Measurements from ENCODE around the gene FXYD6. TPM values are rescaled to one million over a fixed set of nuclear protein-coding genes. Genes with fewer than 3 reads are reported as not detected.

The FXYD6 gene
- total RNA-seq, 1 experiment from 2014 or later, result 12.2 TPM

DNA sequence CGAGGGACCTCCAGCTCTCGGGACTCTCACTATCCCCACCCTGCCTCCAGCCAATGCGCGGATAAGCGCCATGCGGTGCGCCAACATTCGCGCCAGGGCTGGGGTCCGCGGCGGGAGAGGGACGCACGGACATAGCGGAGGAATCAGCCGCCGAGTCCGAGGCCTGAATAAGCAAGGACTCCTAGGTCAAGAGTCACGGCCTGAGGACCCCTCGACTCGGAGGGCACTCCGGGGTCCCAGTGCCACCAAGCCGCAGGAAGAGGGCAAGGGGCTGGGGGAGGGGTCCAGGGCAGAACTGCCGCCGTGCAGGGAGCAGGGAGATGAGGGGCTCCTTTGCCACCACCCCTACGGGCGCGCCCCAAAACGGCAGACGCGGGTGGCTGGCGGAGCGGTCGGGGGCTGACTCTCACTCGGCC is 80.0 kb downstream of the FXYD6 start:
- DNase-seq (ENCODE audit: low spot score), result no peak
- Histone ChIP-seq H3K4me1 (ENCODE audit: insufficient read depth, low read length, poor library complexity, severe bottlenecking) (peaks cover 3% of the 10 kb centered on the region), H3K27me3 (replicated peaks; ENCODE audit: insufficient read depth, low read depth, low read length, poor library complexity) (peaks cover 80% of the 10 kb centered on the region), H3K36me3 (ENCODE audit: insufficient read depth, low read length, poor library complexity, severe bottlenecking) (no peaks in the 10 kb centered on the region), H3K4me3 (ENCODE audit: low read depth, low read length, poor library complexity, severe bottlenecking) (peak overlapping the region; percentile 28), H3K27ac (ENCODE audit: low read depth, low read length, poor library complexity, severe bottlenecking) (no peak overlapping the region), H3K9me3 (ENCODE audit: low read depth, low read length, poor library complexity, severe bottlenecking) (no peaks in the 10 kb centered on the region)
- peak; percentile 73 for TF ChIP-seq EZH2 (IDR thresholded peaks at IDR 0.05; ENCODE audit: borderline replicate concordance, low read depth, low read length, poor library complexity, severe bottlenecking)
- TF ChIP-seq, protein P1, sequence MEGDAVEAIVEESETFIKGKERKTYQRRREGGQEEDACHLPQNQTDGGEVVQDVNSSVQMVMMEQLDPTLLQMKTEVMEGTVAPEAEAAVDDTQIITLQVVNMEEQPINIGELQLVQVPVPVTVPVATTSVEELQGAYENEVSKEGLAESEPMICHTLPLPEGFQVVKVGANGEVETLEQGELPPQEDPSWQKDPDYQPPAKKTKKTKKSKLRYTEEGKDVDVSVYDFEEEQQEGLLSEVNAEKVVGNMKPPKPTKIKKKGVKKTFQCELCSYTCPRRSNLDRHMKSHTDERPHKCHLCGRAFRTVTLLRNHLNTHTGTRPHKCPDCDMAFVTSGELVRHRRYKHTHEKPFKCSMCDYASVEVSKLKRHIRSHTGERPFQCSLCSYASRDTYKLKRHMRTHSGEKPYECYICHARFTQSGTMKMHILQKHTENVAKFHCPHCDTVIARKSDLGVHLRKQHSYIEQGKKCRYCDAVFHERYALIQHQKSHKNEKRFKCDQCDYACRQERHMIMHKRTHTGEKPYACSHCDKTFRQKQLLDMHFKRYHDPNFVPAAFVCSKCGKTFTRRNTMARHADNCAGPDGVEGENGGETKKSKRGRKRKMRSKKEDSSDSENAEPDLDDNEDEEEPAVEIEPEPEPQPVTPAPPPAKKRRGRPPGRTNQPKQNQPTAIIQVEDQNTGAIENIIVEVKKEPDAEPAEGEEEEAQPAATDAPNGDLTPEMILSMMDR (conservative IDR thresholded peaks at IDR 0.05; ENCODE audit: low read depth, low read length), result no peak
- POLR2A ChIA-PET (ENCODE audit: low non-redundant PET), result no interaction called here
- BruUV-seq (replicated peaks), result no TSS peak
- CTCF ChIA-PET, result interaction anchor here (0.5 kb wide), 1 partner anchor 46 kb away, joined by 3 read pairs; no protein-coding TSS in a partner anchor
- intact Hi-C loops (cut with micrococcal nuclease; ENCODE audit: unreplicated experiment), result no loop called here

DNA sequence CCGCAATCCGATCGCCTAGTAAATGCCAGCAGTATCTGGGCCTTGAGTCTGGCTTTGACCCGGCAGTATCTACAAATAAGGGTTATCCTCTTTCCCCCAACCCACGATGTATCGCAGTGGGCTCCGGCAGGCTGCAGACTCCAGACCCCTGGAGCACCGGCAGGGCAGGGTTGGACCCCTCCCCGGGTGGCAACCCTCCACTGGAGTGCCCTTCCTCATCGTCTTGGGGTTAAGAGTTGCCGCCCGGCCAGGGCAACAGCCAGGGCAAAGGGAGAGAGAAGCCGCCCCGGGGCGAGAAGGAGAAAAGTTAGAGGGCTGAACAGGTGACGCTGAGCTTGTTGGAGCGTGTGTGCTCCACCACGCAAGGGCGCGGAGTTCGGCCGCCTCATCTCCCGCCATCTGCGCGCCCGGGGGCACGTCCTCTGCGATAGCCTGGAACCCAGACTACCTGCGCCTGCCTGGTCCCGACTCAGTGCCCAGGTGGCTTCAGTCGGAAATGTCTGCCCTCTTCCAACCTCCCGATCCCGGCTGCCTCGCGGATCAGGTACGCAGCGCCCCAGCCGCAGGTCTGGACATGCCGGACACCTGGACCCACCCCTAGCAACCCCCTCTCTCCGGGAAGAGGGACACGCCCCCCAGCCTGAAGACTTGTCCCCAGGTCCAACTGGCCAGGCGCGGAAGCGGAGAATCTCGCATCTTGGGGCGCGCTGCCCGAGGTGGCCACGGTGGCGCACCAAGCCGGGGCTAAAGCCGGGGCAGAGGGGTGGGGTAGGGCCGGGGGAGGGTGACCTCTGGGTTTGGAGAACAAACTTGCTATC is 80.6 kb downstream of the FXYD6 start:
- TF ChIP-seq EZH2 (IDR thresholded peaks at IDR 0.05; ENCODE audit: borderline replicate concordance, low read depth, low read length, poor library complexity, severe bottlenecking), result peak; percentile 92
- TF ChIP-seq, protein P1 (conservative IDR thresholded peaks at IDR 0.05; ENCODE audit: low read depth, low read length), result no peak
- no peak for DNase-seq (ENCODE audit: low spot score)
- H3K4me1 ChIP-seq (ENCODE audit: insufficient read depth, low read length, poor library complexity, severe bottlenecking), result peaks cover 3% of the 10 kb centered on the region
- no peak overlapping the region for H3K27ac ChIP-seq (ENCODE audit: low read depth, low read length, poor library complexity, severe bottlenecking)
- intact Hi-C loops (cut with micrococcal nuclease; ENCODE audit: unreplicated experiment), result no loop called here
- ChIA-PET CTCF (interaction anchor here (0.5 kb wide), 1 partner anchor 47 kb away, joined by 3 read pairs; no protein-coding TSS in a partner anchor), POLR2A (ENCODE audit: low non-redundant PET) (no interaction called here)
- BruUV-seq (replicated peaks), result no TSS peak
- no peaks in the 10 kb centered on the region for H3K9me3 ChIP-seq (ENCODE audit: low read depth, low read length, poor library complexity, severe bottlenecking)
- H3K36me3 ChIP-seq (ENCODE audit: insufficient read depth, low read length, poor library complexity, severe bottlenecking), result no peaks in the 10 kb centered on the region
- peaks cover 76% of the 10 kb centered on the region for H3K27me3 ChIP-seq (replicated peaks; ENCODE audit: insufficient read depth, low read depth, low read length, poor library complexity)
- H3K4me3 ChIP-seq (ENCODE audit: low read depth, low read length, poor library complexity, severe bottlenecking), result peak overlapping the region; percentile 28

DNA sequence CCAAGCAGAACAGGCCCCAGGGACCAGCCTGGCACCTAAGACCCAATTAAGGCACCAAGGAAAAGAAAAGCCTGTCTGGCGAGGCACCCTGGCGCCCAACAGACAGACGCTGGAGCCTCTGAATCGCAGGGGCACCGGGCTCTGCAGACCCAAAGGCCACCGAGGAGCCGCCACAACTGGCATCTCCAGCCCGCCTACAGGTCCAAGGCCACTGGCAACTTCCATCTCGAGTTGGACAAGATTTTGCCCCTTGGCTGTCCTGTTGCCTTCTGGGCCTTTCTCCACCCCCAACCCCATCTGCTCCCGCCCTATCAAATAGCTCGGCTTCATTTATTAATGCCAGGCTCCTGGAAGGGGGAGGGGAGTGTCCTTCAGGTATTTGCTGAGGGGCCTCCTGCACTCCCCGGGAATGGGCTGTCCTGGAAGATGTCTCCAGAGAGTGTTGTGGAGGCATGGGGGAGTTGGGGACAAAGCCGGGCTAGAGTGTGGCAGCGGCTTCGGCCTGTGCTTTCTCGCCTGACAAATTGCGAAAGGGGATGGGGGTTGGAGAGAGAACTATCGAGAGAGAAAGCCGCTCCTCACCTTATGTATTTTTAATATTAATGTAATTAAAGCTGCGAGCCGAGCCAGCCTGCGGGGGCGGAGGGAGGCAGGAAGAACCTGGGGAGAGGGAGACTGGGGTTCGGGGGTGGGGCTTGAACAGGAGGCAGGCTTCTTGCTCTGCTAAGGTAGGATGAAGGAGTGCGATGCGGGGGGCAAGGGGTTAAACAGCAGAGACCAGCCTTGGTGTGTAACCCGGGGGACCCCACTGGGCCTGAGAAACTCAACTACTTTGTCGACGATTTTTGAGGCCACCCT is 81.5 kb downstream of the FXYD6 start:
- Histone ChIP-seq H3K4me3 (ENCODE audit: low read depth, low read length, poor library complexity, severe bottlenecking) (no peak overlapping the region), H3K36me3 (ENCODE audit: insufficient read depth, low read length, poor library complexity, severe bottlenecking) (no peaks in the 10 kb centered on the region), H3K27ac (ENCODE audit: low read depth, low read length, poor library complexity, severe bottlenecking) (no peak overlapping the region), H3K9me3 (ENCODE audit: low read depth, low read length, poor library complexity, severe bottlenecking) (no peaks in the 10 kb centered on the region), H3K4me1 (ENCODE audit: insufficient read depth, low read length, poor library complexity, severe bottlenecking) (peaks cover 3% of the 10 kb centered on the region), H3K27me3 (replicated peaks; ENCODE audit: insufficient read depth, low read depth, low read length, poor library complexity) (peaks cover 68% of the 10 kb centered on the region)
- TF ChIP-seq, protein P1 (conservative IDR thresholded peaks at IDR 0.05; ENCODE audit: low read depth, low read length), result no peak
- TF ChIP-seq EZH2 (IDR thresholded peaks at IDR 0.05; ENCODE audit: borderline replicate concordance, low read depth, low read length, poor library complexity, severe bottlenecking), result no peak
- ChIA-PET POLR2A (ENCODE audit: low non-redundant PET) (interaction anchor here (0.6 kb wide), 1 partner anchor 1852 kb away, joined by 10 read pairs; no protein-coding TSS in a partner anchor), CTCF (no interaction called here)
- DNase-seq (ENCODE audit: low spot score), result no peak
- intact Hi-C loops (cut with micrococcal nuclease; ENCODE audit: unreplicated experiment), result no loop called here
- no TSS peak for BruUV-seq (replicated peaks)

Data from A673 (cell line).